Panc1 (cell line): Measurements from ENCODE around the gene TNNT3. TPM values are rescaled to one million over a fixed set of nuclear protein-coding genes. Genes with fewer than 3 reads are reported as not detected.

Source experiments
- ATAC-seq: fragments of 200-7000 bp; cut with Tn5 transposase; 2 replicates; pipeline ENCODE4 v1.9.1; 2020; ENCODE audit warnings: mild to moderate bottlenecking, moderate library complexity
- BruUV-seq: library from RNA; stranded (reverse); fragments of 400-500 nt; replicated peaks from 2 replicates; lab custom pipeline; 2021; lab: Mats Ljungman, UMichigan
- CTCF ChIA-PET: fragments of 300-600 bp; sonication (Branson Sonifier 250); formaldehyde crosslinking; loops from one replicate; lab custom pipeline; 2022; ENCODE audit warnings: antibody characterized with exemption; lab: Charles Lee
- POLR2A ChIA-PET: fragments of 300-600 bp; sonication (Branson Sonifier 250); formaldehyde crosslinking; loops from one replicate; lab custom pipeline; 2022; ENCODE audit warnings: antibody characterized with exemption; lab: Charles Lee
- DNase-seq: peaks from one replicate; pipeline ENCODE4 v3.0.0-alpha.2; 2010; ENCODE audit warnings: low read depth, low spot score
- H3K27ac ChIP-seq: 2 replicates; pipeline ENCODE4 v1.5.1; 2011; ENCODE audit warnings: mild to moderate bottlenecking, low read length, inconsistent platforms
- H3K27me3 ChIP-seq: fragments of 200-500 bp; sonication (Bioruptor generic); 2 replicates; pipeline ENCODE4 v1.6.0; 2014; ENCODE audit warnings: low read length, inconsistent platforms; ENCODE audit not compliant: control insufficient read depth, insufficient read depth
- H3K36me3 ChIP-seq: fragments of 200-500 bp; sonication (Bioruptor generic); 2 replicates; pipeline ENCODE4 v1.5.1; 2014; ENCODE audit warnings: inconsistent platforms, mild to moderate bottlenecking, low read length, moderate library complexity; ENCODE audit not compliant: control insufficient read depth, insufficient read depth
- H3K4me1 ChIP-seq: 2 replicates; pipeline ENCODE4 v1.5.1; 2011; ENCODE audit warnings: inconsistent platforms, mild to moderate bottlenecking, low read length, moderate library complexity; ENCODE audit not compliant: control insufficient read depth, insufficient read depth
- H3K4me3 ChIP-seq, 2 experiments: 2 replicates each; pipeline ENCODE4 v1.5.1; 2011 to 2012; ENCODE audit warnings: low read depth in 2 of 2, low read length in 2 of 2, mild to moderate bottlenecking in 2 of 2, inconsistent platforms in 1 of 2, moderate library complexity in 1 of 2
- H3K9me3 ChIP-seq: fragments of 200-500 bp; sonication (Bioruptor generic); 2 replicates; pipeline ENCODE4 v1.5.1; 2014; ENCODE audit warnings: low read depth, mild to moderate bottlenecking, inconsistent platforms, low read length, moderate library complexity; ENCODE audit not compliant: control insufficient read depth, insufficient read depth
- POLR2AphosphoS5 ChIP-seq: IDR thresholded peaks from 2 replicates; pipeline ENCODE4 v1.6.1; 2012; ENCODE audit warnings: mild to moderate bottlenecking, low read depth, low read length, moderate library complexity
- SIN3A ChIP-seq: IDR thresholded peaks from 2 replicates; pipeline ENCODE4 v1.6.1; 2012; ENCODE audit warnings: low read depth, mild to moderate bottlenecking, low read length, moderate library complexity, borderline replicate concordance; ENCODE audit not compliant: insufficient read depth
- TCF7L2 ChIP-seq: IDR thresholded peaks from 2 replicates; pipeline ENCODE4 v1.6.1; 2011; ENCODE audit warnings: mild to moderate bottlenecking, low read depth, low read length, inconsistent platforms
- in situ Hi-C: cut with HindIII; loops from 2 replicates; pipeline ENCODE4 v1.10.0; 2016; ENCODE audit warnings: low sequenced_read_pairs, low pct_unique_long_range_greater_than_20kb
- intact Hi-C: fragments of 100-400 bp; cut with micrococcal nuclease; formaldehyde crosslinking; loops from one replicate; pipeline ENCODE4 v1.10.0; 2022; ENCODE audit not compliant: unreplicated experiment
- total RNA-seq: library from RNA; stranded (reverse); gene quantifications from one replicate; pipeline ENCODE4 v1.2.1, GENCODE V29; 2021; ENCODE audit not compliant: unreplicated experiment
- TF ChIP-seq, protein P1 (sequence below): fragments of 450-650 bp; IDR thresholded peaks from 2 replicates; pipeline ENCODE4 v1.5.1; 2017; ENCODE audit warnings: mild to moderate bottlenecking
- TF ChIP-seq, protein P2 (sequence below), 2 experiments: IDR thresholded peaks; 2 replicates each; pipeline ENCODE4 v1.6.1; 2011 to 2012; ENCODE audit warnings: low read depth in 2 of 2, control low read depth in 1 of 2, low read length in 1 of 2, mild to moderate bottlenecking in 1 of 2, moderate library complexity in 1 of 2; ENCODE audit not compliant: insufficient read depth in 1 of 2

Gene TNNT3
- total RNA-seq, 1 experiment from 2014 or later, result 0.41 TPM

DNA sequence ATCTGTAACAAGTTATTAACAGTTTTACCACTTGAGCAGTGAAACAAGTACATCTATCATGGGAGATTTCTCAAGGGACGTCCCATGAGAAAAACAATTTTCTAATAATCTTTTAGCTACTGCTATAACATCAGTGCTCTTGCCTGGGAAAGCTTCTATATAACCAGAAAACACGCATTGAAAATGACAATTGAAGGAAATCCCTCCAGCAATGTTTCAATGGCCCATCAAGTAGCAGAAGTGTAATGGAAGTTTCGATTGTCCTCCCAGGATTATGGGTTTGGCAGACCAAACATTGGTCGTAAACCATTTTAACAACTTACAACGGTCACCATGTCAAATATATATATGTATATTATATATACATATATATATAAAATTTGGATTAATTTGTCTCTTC lies 19.8 kb upstream of the TNNT3 start:
- H3K9me3 ChIP-seq, result no peaks in the 10 kb centered on the region
- POLR2A ChIA-PET, result no interaction called here
- TF ChIP-seq SIN3A (no peak), POLR2AphosphoS5 (no peak), TCF7L2 (no peak)
- TF ChIP-seq, protein P1, sequence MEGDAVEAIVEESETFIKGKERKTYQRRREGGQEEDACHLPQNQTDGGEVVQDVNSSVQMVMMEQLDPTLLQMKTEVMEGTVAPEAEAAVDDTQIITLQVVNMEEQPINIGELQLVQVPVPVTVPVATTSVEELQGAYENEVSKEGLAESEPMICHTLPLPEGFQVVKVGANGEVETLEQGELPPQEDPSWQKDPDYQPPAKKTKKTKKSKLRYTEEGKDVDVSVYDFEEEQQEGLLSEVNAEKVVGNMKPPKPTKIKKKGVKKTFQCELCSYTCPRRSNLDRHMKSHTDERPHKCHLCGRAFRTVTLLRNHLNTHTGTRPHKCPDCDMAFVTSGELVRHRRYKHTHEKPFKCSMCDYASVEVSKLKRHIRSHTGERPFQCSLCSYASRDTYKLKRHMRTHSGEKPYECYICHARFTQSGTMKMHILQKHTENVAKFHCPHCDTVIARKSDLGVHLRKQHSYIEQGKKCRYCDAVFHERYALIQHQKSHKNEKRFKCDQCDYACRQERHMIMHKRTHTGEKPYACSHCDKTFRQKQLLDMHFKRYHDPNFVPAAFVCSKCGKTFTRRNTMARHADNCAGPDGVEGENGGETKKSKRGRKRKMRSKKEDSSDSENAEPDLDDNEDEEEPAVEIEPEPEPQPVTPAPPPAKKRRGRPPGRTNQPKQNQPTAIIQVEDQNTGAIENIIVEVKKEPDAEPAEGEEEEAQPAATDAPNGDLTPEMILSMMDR, result no peak
- TF ChIP-seq, protein P2, sequence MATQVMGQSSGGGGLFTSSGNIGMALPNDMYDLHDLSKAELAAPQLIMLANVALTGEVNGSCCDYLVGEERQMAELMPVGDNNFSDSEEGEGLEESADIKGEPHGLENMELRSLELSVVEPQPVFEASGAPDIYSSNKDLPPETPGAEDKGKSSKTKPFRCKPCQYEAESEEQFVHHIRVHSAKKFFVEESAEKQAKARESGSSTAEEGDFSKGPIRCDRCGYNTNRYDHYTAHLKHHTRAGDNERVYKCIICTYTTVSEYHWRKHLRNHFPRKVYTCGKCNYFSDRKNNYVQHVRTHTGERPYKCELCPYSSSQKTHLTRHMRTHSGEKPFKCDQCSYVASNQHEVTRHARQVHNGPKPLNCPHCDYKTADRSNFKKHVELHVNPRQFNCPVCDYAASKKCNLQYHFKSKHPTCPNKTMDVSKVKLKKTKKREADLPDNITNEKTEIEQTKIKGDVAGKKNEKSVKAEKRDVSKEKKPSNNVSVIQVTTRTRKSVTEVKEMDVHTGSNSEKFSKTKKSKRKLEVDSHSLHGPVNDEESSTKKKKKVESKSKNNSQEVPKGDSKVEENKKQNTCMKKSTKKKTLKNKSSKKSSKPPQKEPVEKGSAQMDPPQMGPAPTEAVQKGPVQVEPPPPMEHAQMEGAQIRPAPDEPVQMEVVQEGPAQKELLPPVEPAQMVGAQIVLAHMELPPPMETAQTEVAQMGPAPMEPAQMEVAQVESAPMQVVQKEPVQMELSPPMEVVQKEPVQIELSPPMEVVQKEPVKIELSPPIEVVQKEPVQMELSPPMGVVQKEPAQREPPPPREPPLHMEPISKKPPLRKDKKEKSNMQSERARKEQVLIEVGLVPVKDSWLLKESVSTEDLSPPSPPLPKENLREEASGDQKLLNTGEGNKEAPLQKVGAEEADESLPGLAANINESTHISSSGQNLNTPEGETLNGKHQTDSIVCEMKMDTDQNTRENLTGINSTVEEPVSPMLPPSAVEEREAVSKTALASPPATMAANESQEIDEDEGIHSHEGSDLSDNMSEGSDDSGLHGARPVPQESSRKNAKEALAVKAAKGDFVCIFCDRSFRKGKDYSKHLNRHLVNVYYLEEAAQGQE (IDR thresholded peaks at IDR 0.05; ENCODE audit: insufficient read depth in 1 of 2, low read depth in 2 of 2, low read length in 1 of 2), result no peak
- H3K4me1 ChIP-seq, result no peaks in the 10 kb centered on the region
- no peak for ATAC-seq
- H3K36me3 ChIP-seq, result no peaks in the 10 kb centered on the region
- no peak overlapping the region for H3K4me3 ChIP-seq
- CTCF ChIA-PET, result interaction anchor here (0.6 to 0.7 kb wide), 2 partner anchors 20 to 533 kb away, joined by 3 read pairs; partner anchors contain the start of gene TNNT3
- H3K27me3 ChIP-seq, result peaks cover 5% of the 10 kb centered on the region; the same call in 1 of the 2 replicates
- intact Hi-C loops (no loop called here), in situ Hi-C loops (no loop called here)
- no peak overlapping the region for H3K27ac ChIP-seq
- DNase-seq, result no peak
- no TSS peak for BruUV-seq

DNA sequence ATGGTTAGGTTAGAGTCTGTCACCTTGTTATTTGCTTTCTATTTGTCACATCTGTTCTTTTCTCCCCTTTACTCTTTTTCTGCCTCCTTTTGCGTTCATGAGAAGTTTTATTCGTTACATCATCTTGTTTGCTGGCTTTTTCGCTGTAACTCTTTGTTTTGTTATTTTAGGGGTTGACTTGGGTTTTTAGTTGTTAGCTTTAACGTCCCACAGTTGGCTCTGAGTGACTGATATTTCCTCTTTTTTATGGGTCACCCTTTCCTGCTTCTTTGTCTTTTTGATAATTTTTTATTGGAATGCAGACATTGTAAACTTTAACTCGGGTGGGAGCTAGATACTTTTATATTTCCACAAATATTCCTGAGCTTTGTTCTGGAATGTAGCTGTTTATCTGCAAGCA lies 13.3 kb upstream of the TNNT3 start:
- TF ChIP-seq, protein P2 (IDR thresholded peaks at IDR 0.05; ENCODE audit: insufficient read depth in 1 of 2, low read depth in 2 of 2, low read length in 1 of 2), result no peak
- TF ChIP-seq POLR2AphosphoS5, result no peak
- TF ChIP-seq, protein P1, result no peak
- TF ChIP-seq SIN3A, result no peak
- TF ChIP-seq TCF7L2, result no peak
- H3K9me3 ChIP-seq, result no peaks in the 10 kb centered on the region
- POLR2A ChIA-PET, result no interaction called here
- H3K4me1 ChIP-seq, result no peaks in the 10 kb centered on the region
- CTCF ChIA-PET, result interaction anchor here (0.6 to 1.1 kb wide), 3 partner anchors 24 to 63 kb away, joined by 3 to 4 read pairs (median 3); no protein-coding TSS in a partner anchor
- DNase-seq, result no peak
- H3K27me3 ChIP-seq, result no peaks in the 10 kb centered on the region; the same call in 1 of the 2 replicates
- no peak overlapping the region for H3K4me3 ChIP-seq
- no peaks in the 10 kb centered on the region for H3K36me3 ChIP-seq
- no peak for ATAC-seq
- H3K27ac ChIP-seq, result no peak overlapping the region
- intact Hi-C loops, result no loop called here
- BruUV-seq, result no TSS peak
- in situ Hi-C loops, result no loop called here
